Stimulated activated CD8-positive, alpha-beta memory T cell treated with anti-CD3 and anti-CD28 coated beads, Interleukin-4, amount 100 ng/mL, for 4 hours (primary cell): Measurements from ENCODE around the gene SLC47A2.

Source experiments
- DNase-seq, 2 donors: peaks; one replicate each; pipeline ENCODE4 v3.0.0-alpha.2; 2020; ENCODE audit warnings: low read depth in 2 of 2, low spot score in 1 of 2

The SLC47A2 gene

GRCh38 chr17:19728084-19728495 is 11.7 kb upstream of the SLC47A2 start:
- no peak for DNase-seq

DNA sequence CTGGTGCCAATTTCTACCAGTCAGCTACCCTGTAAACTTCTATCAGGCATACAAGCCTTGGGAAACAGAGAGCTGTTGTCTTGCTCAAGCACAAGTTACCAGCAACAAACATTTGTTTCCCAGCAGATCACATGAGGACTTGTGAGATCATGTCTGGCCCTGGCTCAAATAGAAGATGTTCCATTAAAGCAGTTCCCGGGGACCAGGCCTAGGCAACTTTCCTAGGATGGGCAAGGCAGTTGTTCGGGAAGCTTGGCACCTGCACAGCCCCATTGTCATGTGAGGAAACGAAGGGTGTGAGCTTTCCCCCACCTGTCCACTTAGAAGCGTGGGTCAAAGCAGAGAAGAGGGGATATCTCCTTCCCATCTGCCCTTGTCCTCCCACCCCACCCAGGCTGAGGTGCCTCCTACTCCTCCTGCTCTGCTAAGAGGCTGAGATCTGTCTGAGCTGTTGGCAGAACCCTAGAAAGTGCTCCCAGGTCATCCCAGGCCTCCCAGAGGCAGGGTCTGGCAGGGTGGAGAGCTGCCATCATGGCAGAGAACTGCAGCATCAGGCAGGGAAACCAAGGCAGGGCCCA is 11.2 kb upstream of the SLC47A2 start:
- no peak for DNase-seq

DNA sequence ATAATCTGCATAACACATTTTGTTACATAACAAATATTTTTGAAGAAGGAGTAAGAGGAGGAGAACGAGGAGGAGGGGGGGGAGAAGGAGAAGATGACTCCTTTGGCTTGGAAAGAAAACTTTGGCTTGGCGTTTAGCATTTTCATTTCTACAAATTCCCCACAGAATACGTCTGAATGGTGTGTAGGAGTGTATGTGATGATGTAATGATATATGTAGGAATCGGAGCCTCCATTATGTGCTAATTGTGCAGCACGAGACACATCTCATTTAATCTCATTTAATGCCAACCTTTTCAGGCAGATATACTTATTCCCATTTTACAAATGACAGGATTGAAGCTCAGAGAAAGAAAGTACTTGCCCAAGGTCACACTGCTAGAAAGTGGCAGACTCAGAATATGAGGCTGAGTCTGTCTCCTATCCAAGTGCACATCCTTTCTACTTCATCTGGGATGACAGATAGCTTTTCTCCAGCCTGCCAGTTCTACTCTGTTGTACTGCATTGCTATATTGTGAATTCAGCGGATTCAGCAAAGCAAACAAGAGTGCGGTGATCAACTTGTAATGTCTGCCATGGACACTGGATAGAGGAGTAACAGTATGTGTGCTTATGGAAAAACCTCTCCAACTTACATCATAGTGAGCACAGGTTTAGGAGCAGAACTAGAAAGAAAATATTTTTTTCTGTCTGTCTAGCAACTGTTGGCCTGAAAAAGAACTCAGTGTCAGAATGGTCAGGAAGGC is 10.4 kb upstream of the SLC47A2 start:
- DNase-seq, result no peak

DNA sequence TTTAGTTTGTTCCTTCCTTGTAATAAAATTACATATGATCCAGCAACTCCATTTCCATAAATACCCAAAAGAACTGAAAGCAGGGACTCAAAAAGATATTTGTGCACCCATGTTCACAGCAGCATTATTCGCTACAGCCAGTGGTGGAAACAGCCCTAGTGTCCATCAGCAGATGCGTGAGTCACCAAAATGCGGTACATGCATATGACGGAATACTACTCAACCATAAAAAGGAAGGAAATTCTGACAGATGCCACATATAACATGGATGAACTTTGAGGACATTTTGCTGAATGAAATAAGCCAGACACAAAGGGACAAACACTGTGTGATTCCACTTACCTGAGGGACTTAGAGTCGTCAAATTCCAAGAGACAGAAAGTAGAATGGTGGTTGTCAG is 9.1 kb upstream of the SLC47A2 start:
- no peak for DNase-seq

GRCh38 chr17:19724501-19725420 is 8.4 kb upstream of the SLC47A2 start:
- peak in 1 of 2 donors; percentile 27 for DNase-seq

DNA sequence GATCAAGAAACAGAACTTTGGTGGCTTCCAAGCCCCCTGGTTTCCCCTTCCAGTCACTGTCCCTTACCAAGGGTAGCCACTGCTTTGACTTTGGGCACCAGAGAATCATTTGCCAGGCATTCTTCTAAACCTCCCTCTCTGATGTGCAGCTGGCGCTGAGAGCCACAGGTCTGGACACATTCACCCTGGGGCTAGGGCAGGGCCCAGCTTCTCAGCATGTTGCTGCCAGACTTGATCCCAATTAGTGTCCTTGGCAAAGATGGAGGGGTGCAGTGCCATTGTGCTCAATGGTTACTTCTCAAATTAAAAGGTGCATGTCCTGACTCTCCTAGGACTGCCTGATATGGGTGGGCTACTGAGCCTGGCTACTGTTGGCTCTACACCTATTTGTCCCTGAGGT is 7.6 kb upstream of the SLC47A2 start:
- DNase-seq, result no peak

GRCh38 chr17:19720631-19721426 is 4.4 kb upstream of the SLC47A2 start:
- DNase-seq, result no peak

DNA sequence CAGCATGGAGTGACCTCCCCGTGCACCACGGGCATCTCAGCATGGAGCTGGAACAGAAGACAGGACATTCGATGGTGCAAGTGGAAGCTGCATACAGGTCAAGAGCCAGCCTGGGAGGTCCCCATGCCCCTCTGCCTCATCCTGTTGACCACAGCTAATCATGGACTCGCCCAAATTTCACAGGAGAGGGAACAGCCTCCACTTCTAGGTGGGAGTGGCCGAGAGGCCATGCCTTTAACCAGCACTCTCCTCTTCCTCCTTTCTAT is 3.8 kb upstream of the SLC47A2 start:
- DNase-seq, result no peak

DNA sequence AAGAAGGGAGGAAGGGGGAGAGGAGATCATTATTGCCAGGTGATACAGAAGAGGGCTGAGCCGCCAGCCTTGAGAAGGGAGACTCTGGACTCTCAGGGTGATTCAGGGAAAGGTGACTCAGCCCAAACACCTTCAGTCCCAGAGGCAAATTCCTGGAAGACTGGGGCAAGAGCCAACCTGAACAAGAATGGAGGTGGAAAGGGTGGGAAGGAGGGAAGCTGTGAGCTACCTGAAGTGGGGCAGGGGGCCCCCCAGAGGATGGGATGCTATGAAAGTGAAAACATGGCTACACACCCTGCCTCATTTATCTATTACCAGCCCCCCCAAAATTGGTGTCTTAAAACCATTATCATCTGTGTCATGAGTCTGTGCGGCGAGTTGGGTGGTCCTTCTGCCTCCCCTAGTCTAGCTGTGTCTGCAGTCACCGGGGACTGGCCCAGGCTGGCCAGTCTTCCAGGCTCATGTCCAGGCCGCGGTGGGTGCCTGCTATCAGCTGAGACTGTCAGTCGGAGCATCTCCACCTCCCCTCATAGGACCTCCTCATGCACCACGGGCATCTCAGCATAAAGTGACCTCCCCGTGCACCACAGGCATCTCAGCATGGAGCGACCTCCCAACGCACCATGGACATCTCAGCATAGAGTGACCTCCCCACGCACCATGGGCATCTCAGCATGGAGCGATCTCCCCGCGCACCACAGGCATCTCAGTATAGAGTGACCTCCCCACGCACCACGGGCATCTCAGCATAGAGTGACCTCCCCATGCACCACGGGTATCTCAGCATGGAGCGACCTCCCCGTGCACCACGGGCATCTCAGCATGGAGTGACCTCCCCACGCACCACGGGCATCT is 3.2 kb upstream of the SLC47A2 start:
- no peak for DNase-seq

DNA sequence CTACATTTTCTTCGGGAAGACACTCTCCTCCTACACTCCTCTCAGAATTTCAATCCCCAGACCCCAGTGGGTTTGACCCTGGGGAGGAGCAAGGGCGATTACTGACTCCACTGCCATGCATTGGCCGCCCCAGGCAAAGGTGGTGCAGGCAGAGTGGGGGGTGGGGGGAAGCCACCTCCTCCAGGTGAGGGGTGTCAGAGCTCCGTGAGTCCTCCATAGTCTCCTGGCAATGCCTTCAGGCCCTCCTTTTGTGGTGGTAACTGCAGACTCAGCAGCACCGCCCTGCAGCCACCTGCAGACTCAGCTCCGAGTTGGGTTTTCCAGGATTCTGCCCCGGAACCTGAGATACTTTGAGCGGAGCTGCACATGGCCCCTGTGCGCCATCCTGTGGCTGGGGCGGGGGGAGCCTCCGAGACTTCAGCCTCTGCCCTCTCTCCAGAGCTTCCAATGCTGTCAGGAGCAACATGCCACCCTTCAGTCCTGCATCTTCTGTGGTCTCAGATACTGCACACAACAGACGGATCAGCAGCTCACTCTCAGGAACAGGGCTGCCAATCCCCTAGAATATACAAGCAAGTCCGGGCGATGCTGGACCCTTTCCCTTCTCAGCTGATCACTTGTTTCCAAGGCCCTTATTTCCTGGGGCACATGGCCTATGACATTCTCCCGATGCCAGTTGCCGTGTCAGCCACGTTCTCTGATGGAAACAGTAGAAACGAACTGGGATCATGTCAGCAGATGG is 2.4 kb upstream of the SLC47A2 start:
- no peak for DNase-seq

DNA sequence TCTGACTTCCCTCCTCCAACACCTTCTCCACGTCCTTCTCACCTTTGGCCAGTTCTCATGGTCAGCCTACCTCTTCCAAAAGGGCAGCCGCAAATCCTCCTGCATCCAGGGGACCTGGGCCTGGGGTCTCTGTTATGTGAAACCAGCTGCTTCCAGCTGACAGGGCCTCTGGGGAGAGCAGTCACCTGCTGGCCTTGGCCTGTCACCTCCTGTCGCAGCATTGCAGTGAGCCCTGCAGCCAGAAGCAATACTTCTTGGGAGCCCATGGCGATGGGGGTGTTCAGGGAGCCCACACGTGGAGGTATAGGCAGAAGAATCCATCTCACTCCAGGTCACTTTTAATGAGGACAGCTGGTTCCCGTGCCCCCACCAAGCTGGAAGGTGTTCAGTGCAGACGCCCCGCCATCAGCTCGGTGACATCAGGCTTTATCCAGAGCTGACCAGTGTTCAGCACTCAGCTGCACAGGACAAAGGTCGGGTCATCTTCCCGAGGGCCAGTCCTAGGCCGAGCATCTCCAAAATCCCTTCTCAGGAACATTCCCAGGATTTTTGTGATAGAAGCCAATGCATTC is 1.7 kb upstream of the SLC47A2 start:
- DNase-seq, result no peak

DNA sequence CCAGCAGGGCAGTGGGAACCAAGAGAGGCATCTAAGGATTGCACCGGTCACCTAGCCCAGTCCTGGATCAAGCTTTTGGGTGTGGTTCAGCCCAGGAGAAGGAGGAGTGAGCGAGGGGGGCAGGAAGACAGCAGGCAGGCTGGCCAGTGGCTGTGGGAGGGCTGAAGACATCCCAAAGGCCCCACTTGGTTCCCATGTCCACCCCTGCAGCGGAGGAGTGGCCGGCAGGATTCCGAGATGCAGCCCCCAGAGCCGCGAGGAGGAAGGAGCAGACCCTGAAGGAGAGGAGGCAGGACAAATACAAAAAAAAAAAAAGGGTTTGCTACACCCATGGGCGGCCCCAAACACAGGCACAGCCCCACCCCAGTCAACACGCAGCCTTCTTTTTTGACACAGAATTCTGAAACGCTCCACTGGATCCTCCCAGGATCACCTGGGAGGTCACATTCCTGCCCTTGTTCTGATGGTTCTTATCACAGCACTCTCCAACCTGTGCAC is 1.1 kb upstream of the SLC47A2 start:
- DNase-seq, result no peak

- DNase-seq, result no peak
Measured at GRCh38 chr17:19717031-19717360, 612 bp upstream of the SLC47A2 start.

DNA sequence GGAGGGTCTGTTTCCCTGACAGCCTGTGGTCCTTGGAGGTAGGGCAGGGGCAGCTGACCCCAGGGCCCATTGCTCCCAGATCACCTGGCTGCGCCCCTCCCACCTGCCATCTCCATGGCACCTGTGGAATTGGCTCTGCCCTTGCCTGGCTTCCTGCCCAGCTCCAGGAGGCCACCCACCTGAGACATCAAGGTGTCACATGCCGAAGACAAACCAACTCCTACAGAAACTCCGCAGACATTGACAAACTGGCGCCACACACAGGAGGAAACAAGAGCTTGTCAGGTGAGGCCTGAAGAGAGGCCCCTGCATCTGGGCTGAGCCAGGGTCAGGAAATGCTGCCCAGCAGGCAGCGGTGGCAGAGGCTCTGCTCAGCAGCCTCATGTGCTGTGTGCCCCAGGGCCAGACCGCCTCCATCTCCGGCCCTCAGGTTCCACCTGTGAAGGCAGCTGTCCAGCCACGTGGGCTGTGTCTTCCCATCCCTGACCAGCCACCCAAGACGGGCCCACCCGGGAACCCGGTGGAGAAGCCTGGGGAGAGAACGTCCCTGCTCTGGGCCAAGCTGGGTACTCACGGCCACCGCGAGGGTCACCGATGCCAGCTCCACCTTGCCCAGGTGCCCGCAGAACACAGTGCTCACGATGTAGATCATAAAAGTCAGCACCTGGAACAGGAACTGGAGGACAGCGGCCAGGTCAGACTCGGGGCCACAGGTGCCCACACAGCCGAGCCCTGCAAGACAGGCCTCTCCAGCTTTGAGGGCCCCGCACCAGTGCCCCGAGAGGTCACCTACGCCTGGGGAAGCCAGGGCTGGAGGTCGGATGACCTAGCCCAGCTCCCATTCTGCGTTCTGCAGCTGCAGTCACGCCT is 1.6 kb downstream of the SLC47A2 start:
- no peak for DNase-seq

DNA sequence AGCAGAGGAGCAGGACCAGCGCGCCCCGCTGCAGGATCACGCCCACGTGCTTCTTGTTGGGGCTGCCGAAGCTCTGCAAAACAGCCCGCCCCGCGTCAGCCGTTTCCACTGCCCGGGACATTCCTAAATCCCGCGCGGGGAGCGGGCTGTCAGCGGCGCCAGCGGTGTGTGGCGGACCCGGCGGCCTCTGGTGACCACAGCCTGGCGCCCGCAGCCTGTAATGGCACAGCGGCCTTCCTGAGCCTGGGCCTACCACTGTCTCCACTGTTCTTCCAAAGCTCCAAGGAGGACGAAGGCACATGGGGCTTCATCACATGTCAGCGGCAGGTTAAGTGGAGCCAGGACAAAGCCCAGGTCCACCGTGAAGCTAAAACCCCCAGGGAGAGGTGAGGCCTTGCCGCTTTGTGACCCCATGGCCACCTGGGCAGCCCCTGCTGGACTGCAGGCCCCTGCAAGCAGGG is 2.5 kb downstream of the SLC47A2 start:
- no peak for DNase-seq

- no peak for DNase-seq
Measured at GRCh38 chr17:19713462-19713861, 2.9 kb downstream of the SLC47A2 start.

- DNase-seq, result no peak
Measured at GRCh38 chr17:19712436-19713004, 3.9 kb downstream of the SLC47A2 start.

DNA sequence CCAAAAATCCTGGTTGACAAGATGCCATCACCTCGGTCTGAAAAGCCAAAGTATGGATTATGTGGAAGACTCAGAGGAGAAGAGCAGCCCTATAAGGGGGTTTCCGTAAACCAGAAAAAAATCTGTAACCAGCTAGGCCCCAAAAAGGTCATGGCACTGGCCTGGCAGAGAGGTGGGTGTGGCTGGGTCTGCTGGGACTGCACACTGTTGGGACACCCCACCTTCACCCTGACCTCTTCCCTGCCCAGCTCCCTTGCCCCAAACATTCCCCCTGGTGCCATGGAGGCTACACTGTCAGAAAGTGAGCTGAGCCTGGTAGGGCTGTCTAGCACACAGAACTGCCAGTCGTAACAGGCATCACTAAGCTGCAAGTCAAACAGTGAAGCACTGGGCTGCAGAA is 6.5 kb downstream of the SLC47A2 start:
- DNase-seq, result no peak
